HG03460 (cell line): ENCODE measurements around the gene CCNC.
"Not testable (repeated sequence)": the region's sequence is repeated elsewhere in the genome, so short reads cannot be mapped to it uniquely, and the experiment has no call there.

Source experiments
- ATAC-seq: cut with Tn5 transposase; IDR thresholded peaks from one replicate; pipeline ENCODE4 v1.9.1; 2021; ENCODE audit not compliant: unreplicated experiment

Gene CCNC

GRCh38 chr6:99603421-99604165 is 35.1 kb upstream of the CCNC start:
- ATAC-seq = no peak

- ATAC-seq = no peak
Observed at GRCh38 chr6:99602520-99603420, 34.3 kb upstream of the CCNC start.

- ATAC-seq = not testable (repeated sequence)
Observed at GRCh38 chr6:99594696-99595095, 26.2 kb upstream of the CCNC start.

- no peak for ATAC-seq
Observed at GRCh38 chr6:99592900-99593299, 24.4 kb upstream of the CCNC start.

GRCh38 chr6:99591673-99592364 is 23.4 kb upstream of the CCNC start:
- no peak for ATAC-seq

GRCh38 chr6:99590728-99591672 is 22.5 kb upstream of the CCNC start:
- no peak for ATAC-seq

- ATAC-seq = no peak
Observed at GRCh38 chr6:99589907-99590493, 21.5 kb upstream of the CCNC start.

GRCh38 chr6:99589290-99589672 is 20.8 kb upstream of the CCNC start:
- ATAC-seq = peak; percentile 34

GRCh38 chr6:99588618-99589289 is 20.3 kb upstream of the CCNC start:
- peak; percentile 97 for ATAC-seq

GRCh38 chr6:99587792-99588191 is 19.3 kb upstream of the CCNC start:
- no peak for ATAC-seq

GRCh38 chr6:99579781-99580180 is 11.3 kb upstream of the CCNC start:
- ATAC-seq = no peak

GRCh38 chr6:99575544-99576227 is 7.2 kb upstream of the CCNC start:
- ATAC-seq = no peak

GRCh38 chr6:99573980-99574617 is 5.6 kb upstream of the CCNC start:
- no peak for ATAC-seq

- ATAC-seq = no peak
Observed at GRCh38 chr6:99563056-99563723, 5.3 kb downstream of the CCNC start.

- no peak for ATAC-seq
Observed at GRCh38 chr6:99560668-99561067, 7.8 kb downstream of the CCNC start.

GRCh38 chr6:99559057-99559456 is 9.4 kb downstream of the CCNC start:
- ATAC-seq = no peak

- no peak for ATAC-seq
Observed at GRCh38 chr6:99553888-99554287, 14.6 kb downstream of the CCNC start.
